DMS 273 treated with DMSO at 0.1 percent for 48 hours (cell line): Measurements from ENCODE around the gene MITF.

Source experiments
- DNase-seq: peaks from one replicate; lab custom pipeline; 2025; lab: John Stamatoyannopoulos, UW

The MITF gene

GRCh38 chr3:69967156-69967555, 227.9 kb downstream of the MITF start:
- no peak for DNase-seq

DNA sequence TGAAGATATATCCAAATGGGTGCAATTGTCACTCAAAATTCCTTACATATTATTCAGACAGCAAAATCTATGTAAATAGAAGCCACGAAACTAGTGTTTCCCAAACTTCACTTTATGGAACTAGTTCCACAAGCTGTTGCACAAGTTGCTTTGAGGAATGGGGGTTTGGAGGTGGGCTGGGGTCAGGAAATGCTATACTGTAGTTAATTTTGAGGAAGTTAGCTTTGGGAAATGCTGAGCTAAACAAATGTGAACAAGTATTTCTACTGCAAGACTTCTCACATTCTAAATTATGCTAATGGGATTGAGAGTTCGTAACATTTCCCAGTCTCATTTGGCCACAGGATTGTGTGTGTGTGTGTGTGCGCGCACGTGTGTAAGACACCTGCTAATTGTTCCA, 231.6 kb downstream of the MITF start:
- DNase-seq: no peak

DNA sequence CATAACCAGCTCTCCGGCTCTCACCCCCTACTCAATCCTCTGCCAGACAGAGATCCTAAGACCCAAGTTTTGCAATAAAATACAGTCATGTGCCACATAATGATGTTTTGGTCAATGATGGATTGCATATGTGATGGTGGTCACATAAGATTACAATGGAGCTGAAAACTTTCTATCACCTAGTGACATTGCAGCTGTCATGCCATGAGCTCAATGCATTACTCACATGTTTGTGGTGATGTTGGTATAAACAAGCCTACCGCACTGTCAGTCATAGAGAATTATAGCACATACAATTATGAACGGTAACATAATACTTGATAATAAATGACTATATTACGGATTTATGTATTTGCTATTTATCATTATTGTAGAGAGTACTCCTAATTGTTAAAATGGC, 233.4 kb downstream of the MITF start:
- DNase-seq: no peak

- DNase-seq: no peak
Observed at GRCh38 chr3:69976021-69976420, 236.8 kb downstream of the MITF start.

- no peak for DNase-seq
Observed at GRCh38 chr3:69983546-69984265, 244.4 kb downstream of the MITF start.

GRCh38 chr3:69985266-69985665, 246.0 kb downstream of the MITF start:
- DNase-seq: no peak

GRCh38 chr3:69986419-69986818, 247.2 kb downstream of the MITF start:
- no peak for DNase-seq

DNA sequence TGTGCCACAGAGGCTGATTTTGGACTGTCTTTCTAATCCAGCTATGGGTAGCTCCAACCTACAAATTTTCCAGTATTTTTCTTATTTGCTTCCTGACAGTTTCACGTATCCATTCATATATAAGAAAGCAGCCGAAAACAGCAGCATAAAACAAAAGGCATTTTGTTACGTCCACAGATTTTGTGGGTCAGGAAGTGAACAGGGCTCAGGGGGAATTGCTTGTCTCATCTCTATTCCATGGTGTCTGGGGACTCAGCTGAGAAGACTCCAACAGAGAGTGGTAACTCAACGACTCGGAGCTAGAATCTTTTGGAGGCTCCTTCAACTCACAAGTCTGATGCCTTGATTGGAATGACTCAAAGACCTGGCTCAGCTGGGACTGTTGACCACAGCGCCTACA, 248.6 kb downstream of the MITF start:
- no peak for DNase-seq

DNA sequence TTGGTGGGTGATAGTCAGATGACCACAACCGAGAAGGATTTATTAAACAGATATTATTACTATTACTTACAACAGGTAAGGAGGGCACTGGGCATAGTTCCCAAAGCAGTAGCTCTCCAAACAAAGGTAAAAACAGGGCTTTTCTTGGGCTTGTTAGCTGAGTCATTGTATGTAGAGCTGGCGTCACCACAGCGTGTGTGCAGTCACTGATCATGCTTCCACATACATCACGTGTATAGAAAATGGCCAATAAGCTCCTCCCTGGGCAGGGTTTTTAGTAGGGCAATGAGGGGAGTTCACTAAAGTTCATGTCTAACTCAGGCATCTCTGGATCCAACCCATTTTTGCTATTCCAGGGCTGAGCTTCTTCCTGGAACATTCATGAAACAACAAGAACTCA, 254.5 kb downstream of the MITF start:
- no peak for DNase-seq

- DNase-seq: no peak
Observed at GRCh38 chr3:69994919-69995318, 255.7 kb downstream of the MITF start.

DNA sequence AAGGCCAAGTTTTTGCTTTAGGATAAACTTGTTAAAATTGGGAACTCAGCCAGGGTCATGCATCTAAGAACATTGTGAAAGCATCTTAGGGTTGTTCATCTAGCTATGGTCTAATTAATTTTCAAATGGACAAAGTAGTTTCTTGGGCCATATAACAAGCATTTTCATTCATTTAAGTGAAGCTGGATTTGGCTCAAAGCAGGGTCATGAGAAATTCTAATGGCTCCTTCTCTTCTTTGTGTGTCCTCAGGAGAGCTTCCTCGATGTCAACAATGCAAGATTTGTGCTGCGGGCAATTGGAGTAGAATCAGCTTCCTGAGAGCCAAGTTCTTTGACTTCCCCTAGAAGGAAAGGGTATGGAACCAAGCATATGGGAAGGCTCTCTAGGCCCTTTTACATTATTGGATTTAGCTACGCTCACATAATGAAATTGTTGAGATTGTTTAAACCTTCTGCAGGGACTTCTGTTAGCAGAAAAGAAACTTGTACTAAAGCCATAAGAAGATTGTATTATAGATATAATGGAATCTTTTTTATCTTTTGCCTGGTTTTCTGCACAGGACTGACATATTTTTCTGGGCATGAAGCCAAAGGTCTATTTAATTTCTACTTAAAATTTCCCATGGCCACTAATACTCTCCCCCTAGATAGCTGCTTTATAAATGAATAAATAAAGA, 258.5 kb downstream of the MITF start:
- no peak for DNase-seq

GRCh38 chr3:69998759-69999139, 259.5 kb downstream of the MITF start:
- no peak for DNase-seq

- no peak for DNase-seq
Observed at GRCh38 chr3:69999140-70000027, 260.1 kb downstream of the MITF start, which contains the start of gene SAMMSON. SAMMSON (plus strand) TSS chr3:69999733.

- no peak for DNase-seq
Observed at GRCh38 chr3:70000028-70000410, 260.8 kb downstream of the MITF start.

DNA sequence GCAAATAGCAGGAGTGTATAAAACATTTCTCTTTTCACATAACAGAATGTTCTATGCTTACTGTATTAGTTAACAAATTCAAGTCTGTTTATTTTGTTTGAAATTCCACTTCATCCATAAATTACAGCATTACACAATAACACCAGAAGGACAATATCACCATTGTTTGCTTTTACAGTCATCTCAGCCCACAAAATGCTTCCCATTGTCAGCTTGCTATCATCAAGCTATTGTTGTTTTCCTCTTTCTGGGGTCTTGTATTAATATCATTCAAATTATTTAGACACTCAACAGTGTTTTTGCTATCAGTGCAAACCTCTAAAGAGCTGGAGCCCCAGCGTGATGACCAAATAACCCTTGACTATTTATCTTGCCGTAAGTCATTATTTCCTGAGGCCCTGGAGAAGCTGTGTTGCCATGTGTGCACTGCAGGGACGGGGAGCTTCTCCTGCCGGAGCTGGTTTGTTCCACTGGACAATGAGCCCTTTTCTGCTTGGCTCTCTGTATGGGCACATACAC, 261.4 kb downstream of the MITF start:
- DNase-seq: no peak

- no peak for DNase-seq
Observed at GRCh38 chr3:70003119-70003518, 263.9 kb downstream of the MITF start.

DNA sequence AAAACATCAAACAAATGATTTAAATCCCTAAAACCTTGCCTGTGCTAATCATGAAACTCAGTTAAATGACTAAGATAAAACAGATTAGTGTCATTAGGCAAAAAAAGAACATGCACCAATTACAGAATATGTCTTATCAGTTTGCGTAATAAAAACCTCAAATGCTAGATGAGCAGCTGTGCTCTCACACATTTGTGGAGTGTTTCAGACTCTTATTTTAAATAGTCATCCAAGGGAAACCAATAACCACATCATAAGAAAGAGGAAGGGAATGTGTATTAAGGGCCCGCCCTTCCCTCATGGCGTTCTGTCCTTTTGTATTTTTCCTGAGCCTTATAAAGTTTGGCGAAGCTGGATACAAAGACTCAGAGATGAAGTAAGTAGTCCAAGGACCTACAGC, 266.8 kb downstream of the MITF start:
- no peak for DNase-seq

- DNase-seq: no peak
Observed at GRCh38 chr3:70010346-70010745, 271.1 kb downstream of the MITF start.

GRCh38 chr3:70011582-70011981, 272.3 kb downstream of the MITF start:
- no peak for DNase-seq
